HG03175 (cell line): ENCODE measurements around the gene PCSK6.

Experiments used
- ATAC-seq: cut with Tn5 transposase; IDR thresholded peaks from one replicate; pipeline ENCODE4 v1.9.1; 2021; ENCODE audit warnings: mild to moderate bottlenecking, moderate library complexity; ENCODE audit not compliant: unreplicated experiment

The PCSK6 gene

GRCh38 chr15:101258238-101259144, 231.0 kb downstream of the PCSK6 start:
- ATAC-seq = no peak

DNA sequence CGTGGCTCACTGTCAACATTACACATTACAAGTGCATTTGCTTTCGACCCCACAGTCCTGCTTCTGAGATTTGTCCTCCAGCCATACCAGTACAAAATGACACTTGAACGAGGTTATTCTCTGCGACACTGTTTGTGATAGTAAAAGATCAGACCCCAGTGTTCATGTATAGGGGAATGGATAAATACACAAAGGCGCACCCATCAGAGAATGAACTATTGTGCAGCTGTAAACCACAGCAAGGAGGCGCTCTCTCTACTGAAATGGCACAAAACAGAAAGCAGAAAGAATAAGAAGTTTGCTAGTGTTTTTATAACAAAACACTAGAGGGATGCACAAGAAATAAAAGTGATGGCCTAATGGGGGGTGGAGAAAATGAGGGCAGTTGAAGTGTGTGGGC, 232.8 kb downstream of the PCSK6 start:
- no peak for ATAC-seq

DNA sequence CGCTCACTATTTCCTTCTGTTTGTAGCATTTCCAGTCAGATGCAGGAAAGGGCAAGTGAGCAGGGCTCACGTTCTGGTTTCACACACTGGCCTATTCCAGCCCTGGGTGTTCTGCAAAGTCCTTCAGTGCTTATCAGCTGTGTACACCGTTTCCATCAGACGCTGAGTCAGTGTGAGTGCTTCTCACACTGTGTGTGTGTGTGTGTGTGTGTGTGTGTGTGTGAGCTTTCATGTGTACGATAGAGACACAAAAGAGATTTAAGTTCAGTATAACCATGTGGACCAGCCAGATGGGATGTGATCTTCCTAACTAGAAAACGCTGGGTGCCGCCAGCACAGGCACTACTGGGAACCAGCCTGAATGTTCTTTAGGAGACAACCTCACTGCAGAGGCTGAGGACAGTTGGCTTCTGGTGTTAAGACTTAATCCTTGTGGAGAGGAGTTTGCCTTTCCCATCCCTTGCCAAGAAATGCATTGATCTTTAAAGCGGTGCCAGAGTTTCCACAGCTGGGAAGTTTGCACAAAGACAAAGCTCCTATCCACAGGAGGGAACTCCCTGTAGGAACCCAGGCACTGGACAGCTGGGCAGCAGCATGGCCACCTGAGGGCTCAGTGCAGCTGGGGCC, 233.8 kb downstream of the PCSK6 start:
- no peak for ATAC-seq

DNA sequence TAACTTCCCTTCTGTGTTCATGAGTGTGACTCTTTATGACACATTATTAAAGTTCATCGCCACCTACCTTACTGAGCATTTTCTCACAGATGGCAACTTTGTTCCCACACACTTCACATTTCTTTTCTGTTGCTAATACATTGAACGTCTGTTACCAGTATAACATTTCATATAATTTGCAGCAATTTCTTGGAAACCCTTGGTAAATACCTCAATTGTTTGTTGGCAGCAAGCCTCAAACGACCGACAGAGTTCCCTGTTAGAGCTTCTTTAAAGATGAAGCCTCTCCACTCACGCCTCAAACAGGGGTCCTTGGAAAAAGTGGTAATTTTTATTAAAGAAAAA, 234.5 kb downstream of the PCSK6 start:
- ATAC-seq = no peak

DNA sequence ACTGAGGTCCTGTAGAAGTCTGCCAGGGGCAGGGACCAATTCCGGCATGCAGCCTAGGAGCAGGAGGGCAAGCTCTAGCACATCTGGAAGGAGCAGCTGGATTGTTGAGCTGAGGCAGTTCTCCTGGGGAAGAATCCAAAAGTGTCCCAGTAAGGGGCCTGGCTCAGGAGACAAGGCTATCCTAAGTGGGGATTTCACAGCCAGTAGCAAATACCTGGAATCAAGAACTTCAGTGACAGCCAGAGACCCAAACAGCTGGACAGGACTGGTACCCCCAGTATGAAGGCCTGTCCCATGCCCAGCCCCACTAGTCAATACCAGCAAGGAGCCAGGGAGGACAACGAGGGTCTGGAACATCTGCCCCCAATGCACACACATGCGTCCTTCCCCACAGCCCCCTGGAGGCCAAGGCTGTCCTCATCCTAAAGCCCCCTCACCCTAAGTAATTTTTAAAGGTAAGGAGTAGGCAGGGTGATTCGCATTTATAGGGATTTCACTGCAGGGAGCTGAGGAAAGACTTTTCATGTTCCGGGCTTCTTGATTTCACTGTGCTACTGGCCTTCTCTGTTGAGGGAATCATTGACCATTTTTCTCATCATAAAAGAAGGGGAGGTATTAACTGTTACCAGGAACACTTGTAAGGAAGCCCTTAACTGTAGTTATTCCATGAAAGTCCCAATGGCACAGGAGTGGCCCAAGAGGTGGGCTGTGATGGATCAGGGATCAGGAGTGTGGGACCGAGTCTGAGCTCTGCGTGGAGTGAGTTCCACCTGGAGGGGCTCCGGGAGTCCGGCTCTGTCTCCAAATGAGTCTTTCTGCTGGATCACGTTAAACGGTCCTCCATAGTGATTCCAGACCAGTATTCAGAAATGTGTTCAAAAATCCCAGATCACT, 235.1 kb downstream of the PCSK6 start:
- ATAC-seq = no peak
